HL-60 (cell line): ENCODE results near the gene ACO2.

ENCODE experiments used
- CTCF ChIP-seq: IDR thresholded peaks from one replicate; pipeline ENCODE4 v1.5.1; 2011; ENCODE audit warnings: low read length, control low read depth, inconsistent platforms; ENCODE audit not compliant: insufficient read depth
- GABPA ChIP-seq: IDR thresholded peaks from 2 replicates; pipeline ENCODE4 v1.6.1; 2012; ENCODE audit warnings: low read depth
- POLR2AphosphoS5 ChIP-seq: IDR thresholded peaks from 2 replicates; pipeline ENCODE4 v1.6.1; 2012; ENCODE audit warnings: low read depth
- REST ChIP-seq: IDR thresholded peaks from 2 replicates; pipeline ENCODE4 v1.6.1; 2012; ENCODE audit warnings: low read depth; ENCODE audit not compliant: insufficient replicate concordance

- TF ChIP-seq CTCF (no peak), POLR2AphosphoS5 (no peak), REST (no peak), GABPA (no peak)
These were observed 9.5 kb upstream of the ACO2 start for GRCh38 chr22:41459431-41459830.
